ENCODE results near the gene XRCC1. TPM values are rescaled to one million over a fixed set of nuclear protein-coding genes. Genes with fewer than 3 reads are reported as not detected.

XRCC1 gene
- total and polyA plus RNA-seq, 2 experiments from 2014 or later = 35.3 to 49.5 TPM

DNA sequence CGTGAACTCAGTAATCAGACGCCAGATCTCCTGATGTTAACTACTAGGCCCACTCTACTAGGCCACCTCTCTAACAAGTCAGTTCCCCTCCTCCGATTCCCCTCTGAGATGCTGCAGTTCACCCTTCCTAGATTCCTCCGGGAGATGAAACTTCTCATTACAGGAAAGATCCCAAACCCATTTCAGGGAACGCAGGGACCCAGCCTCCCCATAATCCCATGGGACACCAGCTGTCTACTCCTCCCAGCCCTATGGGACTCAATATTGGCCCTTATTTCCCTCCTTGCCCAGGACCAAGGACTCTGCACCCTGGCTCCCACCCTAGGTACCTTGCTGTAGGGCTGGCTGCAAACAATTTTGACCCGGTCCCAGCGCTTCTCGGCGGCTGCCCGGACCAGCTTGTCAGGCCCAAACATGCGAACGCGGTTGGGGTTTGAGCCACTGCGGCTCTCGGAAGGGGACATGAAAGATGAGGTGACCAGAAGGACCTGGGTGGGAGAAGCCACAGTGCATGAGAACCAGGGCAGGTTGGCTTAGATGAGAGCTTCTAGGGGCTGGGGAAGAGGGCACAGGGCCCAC, 20.9 kb downstream of the XRCC1 start (continued):
- TF ChIP-seq, protein P1, sequence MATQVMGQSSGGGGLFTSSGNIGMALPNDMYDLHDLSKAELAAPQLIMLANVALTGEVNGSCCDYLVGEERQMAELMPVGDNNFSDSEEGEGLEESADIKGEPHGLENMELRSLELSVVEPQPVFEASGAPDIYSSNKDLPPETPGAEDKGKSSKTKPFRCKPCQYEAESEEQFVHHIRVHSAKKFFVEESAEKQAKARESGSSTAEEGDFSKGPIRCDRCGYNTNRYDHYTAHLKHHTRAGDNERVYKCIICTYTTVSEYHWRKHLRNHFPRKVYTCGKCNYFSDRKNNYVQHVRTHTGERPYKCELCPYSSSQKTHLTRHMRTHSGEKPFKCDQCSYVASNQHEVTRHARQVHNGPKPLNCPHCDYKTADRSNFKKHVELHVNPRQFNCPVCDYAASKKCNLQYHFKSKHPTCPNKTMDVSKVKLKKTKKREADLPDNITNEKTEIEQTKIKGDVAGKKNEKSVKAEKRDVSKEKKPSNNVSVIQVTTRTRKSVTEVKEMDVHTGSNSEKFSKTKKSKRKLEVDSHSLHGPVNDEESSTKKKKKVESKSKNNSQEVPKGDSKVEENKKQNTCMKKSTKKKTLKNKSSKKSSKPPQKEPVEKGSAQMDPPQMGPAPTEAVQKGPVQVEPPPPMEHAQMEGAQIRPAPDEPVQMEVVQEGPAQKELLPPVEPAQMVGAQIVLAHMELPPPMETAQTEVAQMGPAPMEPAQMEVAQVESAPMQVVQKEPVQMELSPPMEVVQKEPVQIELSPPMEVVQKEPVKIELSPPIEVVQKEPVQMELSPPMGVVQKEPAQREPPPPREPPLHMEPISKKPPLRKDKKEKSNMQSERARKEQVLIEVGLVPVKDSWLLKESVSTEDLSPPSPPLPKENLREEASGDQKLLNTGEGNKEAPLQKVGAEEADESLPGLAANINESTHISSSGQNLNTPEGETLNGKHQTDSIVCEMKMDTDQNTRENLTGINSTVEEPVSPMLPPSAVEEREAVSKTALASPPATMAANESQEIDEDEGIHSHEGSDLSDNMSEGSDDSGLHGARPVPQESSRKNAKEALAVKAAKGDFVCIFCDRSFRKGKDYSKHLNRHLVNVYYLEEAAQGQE (IDR thresholded peaks at IDR 0.05; ENCODE audit: unreplicated experiment) = no peak
- TF ChIP-seq CTCF (conservative IDR thresholded peaks at IDR 0.05; ENCODE audit: low read depth in 2 of 2) = no peak

DNA sequence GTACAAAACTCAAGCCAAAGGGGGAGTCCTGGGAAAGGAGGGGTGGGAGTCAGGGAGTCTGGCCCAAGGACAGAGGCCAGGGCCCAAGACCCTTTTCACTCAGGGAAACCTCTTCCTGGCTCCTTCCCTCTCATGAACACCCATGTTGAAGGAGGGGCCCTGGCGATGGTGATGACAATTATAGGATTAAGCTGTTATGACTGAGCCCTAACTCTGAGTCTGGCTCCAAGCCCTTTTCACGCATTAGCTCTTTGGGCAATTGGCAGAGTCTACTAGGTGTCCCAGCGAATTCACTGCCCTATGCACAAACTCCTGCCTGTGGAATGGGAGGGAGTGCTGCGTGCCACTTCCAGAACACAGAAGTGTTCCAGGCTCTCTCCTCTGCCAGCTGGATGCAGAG, 21.7 kb downstream of the XRCC1 start:
- no peak overlapping the region for H3K27ac Mint-ChIP-seq
- H3K4me3 Mint-ChIP-seq = no peak overlapping the region
- ATAC-seq (no peak), DNase-seq (ENCODE audit: low spot score) (no peak)
- no peaks in the 10 kb centered on the region for H3K27me3 ChIP-seq (ENCODE audit: insufficient read depth)
- H3K4me1 Mint-ChIP-seq = peaks cover 9% of the 10 kb centered on the region
- no peaks in the 10 kb centered on the region for H3F3A ChIP-seq (replicated peaks; ENCODE audit: low read depth)
- no peak overlapping the region for H2AFZ ChIP-seq
- no peak overlapping the region for H3K4me3 ChIP-seq
- H3K79me2 ChIP-seq (replicated peaks; ENCODE audit: insufficient read depth) = no peaks in the 10 kb centered on the region
- peaks cover 4% of the 10 kb centered on the region; the same call in 1 of the 2 replicates for H3K4me1 ChIP-seq (ENCODE audit: insufficient read depth)
- TF ChIP-seq EZH2 (IDR thresholded peaks at IDR 0.05; ENCODE audit: low read depth, unreplicated experiment) (no peak), POLR2AphosphoS5 (IDR thresholded peaks at IDR 0.05; ENCODE audit: low read depth) (no peak), NANOG (IDR thresholded peaks at IDR 0.05; ENCODE audit: borderline replicate concordance) (no peak), JUNB (IDR thresholded peaks at IDR 0.05; ENCODE audit: unreplicated experiment) (no peak), STAT1 (IDR thresholded peaks at IDR 0.05; ENCODE audit: unreplicated experiment) (no peak), CREB1 (CRISPR knock-in tag; IDR thresholded peaks at IDR 0.05; ENCODE audit: low read depth) (no peak)
- no peaks in the 10 kb centered on the region for H3K9me3 Mint-ChIP-seq
- no peak overlapping the region for H3K27ac ChIP-seq (ENCODE audit: low read depth)
- H4K20me1 ChIP-seq (replicated peaks; ENCODE audit: insufficient read depth) = no peaks in the 10 kb centered on the region
- no peak overlapping the region for H3K4me2 ChIP-seq
- no peaks in the 10 kb centered on the region for H3K9me2 ChIP-seq (ENCODE audit: insufficient read depth)
- no peaks in the 10 kb centered on the region; the same call in 1 of the 2 replicates for H3K36me3 ChIP-seq (ENCODE audit: insufficient read depth)
- peaks cover 46% of the 10 kb centered on the region for H3K36me3 Mint-ChIP-seq (ENCODE audit: low read depth)
- H3K27me3 Mint-ChIP-seq (ENCODE audit: insufficient read depth, low read depth, poor library complexity) = peaks cover 4% of the 10 kb centered on the region

GRCh38 chr19:43552616-43553015, 22.7 kb downstream of the XRCC1 start:
- Mint-ChIP-seq H3K36me3 (ENCODE audit: low read depth) (peaks cover 52% of the 10 kb centered on the region), H3K4me3 (no peak overlapping the region), H3K27me3 (ENCODE audit: insufficient read depth, low read depth, poor library complexity) (peaks cover 4% of the 10 kb centered on the region), H3K4me1 (peaks cover 9% of the 10 kb centered on the region), H3K27ac (no peak overlapping the region), H3K9me3 (no peaks in the 10 kb centered on the region)
- H2AFZ ChIP-seq = no peak overlapping the region
- H3K27me3 ChIP-seq (ENCODE audit: insufficient read depth) = no peaks in the 10 kb centered on the region
- no peaks in the 10 kb centered on the region for H3F3A ChIP-seq (replicated peaks; ENCODE audit: low read depth)
- DNase-seq (ENCODE audit: low spot score) (no peak), ATAC-seq (no peak)
- no peak overlapping the region for H3K4me3 ChIP-seq
- peaks cover 4% of the 10 kb centered on the region; the same call in 1 of the 2 replicates for H3K4me1 ChIP-seq (ENCODE audit: insufficient read depth)
- H3K27ac ChIP-seq (ENCODE audit: low read depth) = no peak overlapping the region
- no peaks in the 10 kb centered on the region for H3K9me2 ChIP-seq (ENCODE audit: insufficient read depth)
- H4K20me1 ChIP-seq (replicated peaks; ENCODE audit: insufficient read depth) = no peaks in the 10 kb centered on the region
- H3K4me2 ChIP-seq = no peak overlapping the region
- H3K79me2 ChIP-seq (replicated peaks; ENCODE audit: insufficient read depth) = no peaks in the 10 kb centered on the region
- H3K36me3 ChIP-seq (ENCODE audit: insufficient read depth) = no peaks in the 10 kb centered on the region; the same call in 1 of the 2 replicates
- no peak for TF ChIP-seq POLR2AphosphoS5 (IDR thresholded peaks at IDR 0.05; ENCODE audit: low read depth)
- no peak for TF ChIP-seq ETS1 (IDR thresholded peaks at IDR 0.05)
- TF ChIP-seq JUNB (IDR thresholded peaks at IDR 0.05; ENCODE audit: unreplicated experiment) = no peak
- TF ChIP-seq, protein P1 (IDR thresholded peaks at IDR 0.05; ENCODE audit: unreplicated experiment) = no peak
- no peak for TF ChIP-seq ZNF114 (CRISPR knock-in tag; IDR thresholded peaks at IDR 0.05)
- TF ChIP-seq EZH2phosphoT487 (IDR thresholded peaks at IDR 0.05; ENCODE audit: unreplicated experiment) = no peak
- no peak for TF ChIP-seq EZH2 (IDR thresholded peaks at IDR 0.05; ENCODE audit: low read depth, unreplicated experiment)
